Activated T-helper 9 cell treated with anti-CD3 and anti-CD28 coated beads, Interleukin-2, amount 50 U/mL, for 16 hours (primary cell): ENCODE data around the gene MLYCD.
"Not testable (repeated sequence)": the region's sequence is repeated elsewhere in the genome, so short reads cannot be mapped to it uniquely, and the experiment has no call there.

Experiments used
- DNase-seq: peaks from one replicate; pipeline ENCODE4 v3.0.0-alpha.2; 2020; ENCODE audit warnings: low read depth

The MLYCD gene

DNA sequence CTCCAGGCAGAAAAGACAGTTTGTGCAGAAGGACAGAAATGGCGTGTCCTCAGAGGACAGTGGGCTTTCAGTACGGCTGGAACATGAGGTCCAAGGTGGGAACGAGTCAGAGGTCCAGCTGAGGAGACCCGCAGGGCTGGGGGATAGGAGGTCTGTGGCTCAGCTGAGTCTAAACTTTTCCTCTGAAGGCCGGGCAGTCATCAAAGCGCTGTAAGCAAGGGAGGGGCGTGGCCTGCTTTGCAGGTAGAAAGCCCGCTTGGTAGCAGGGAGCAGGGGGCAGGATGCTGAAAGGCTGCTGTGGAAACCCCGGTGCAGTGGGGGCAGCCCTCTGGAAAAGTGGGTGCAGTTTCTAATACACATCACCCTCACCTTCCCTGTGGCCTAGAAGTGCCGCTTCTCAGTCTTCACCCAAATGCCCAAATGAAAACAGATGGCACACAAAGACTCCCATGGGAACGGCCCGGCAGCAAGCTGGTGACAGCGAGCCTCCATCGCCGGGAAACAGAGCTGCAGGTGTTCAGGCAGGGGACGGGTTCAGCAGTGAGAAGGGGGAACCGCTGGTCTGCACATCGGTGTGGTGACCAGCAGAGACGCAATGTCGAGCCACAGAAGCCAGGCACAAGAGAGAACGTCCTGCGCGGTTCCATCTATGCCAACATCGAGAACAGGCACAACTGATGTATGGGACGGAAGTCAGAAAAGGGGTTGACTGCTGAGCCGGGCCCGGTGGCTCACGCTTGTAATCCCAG, 41.9 kb downstream of the MLYCD start:
- DNase-seq = no peak

DNA sequence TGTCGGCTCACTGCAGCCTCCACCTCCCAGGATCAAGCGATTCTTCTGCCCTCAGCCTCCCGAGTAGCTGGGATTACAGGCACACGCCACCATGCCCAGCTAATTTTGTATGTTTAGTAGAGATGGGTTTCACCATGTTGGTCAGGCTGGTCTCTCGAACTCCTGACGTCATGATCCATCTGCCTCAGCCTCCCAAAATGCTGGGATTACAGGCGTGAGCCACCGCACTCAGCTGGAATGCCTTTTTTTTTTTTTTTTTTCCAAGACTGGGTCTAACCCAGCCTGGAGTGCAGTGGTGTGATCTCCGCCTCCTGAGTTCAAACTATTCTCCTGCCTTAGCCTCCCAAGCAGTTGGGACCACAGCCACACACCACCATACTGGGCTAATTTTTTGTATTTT, 42.6 kb downstream of the MLYCD start:
- not testable (repeated sequence) for DNase-seq

DNA sequence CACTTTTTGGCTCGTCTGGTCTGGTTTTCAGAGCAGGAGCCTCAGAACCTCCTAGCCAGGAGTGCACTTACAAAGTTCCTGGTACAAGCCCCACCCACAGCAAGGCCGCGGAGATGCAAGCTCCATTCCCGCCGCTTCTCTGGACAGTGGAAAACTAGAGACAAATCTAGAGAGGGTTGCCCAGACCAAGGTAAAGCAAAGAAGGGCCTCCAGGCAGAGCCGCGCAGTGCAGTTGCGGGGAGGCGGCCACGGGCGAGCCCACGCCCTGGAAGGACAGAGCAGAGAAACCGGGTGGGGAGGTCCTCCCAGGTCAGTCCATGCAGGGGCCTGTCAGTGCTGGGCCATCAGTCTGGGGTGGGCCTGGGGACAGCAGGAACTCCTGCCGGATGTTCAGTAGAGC, 43.2 kb downstream of the MLYCD start:
- DNase-seq = no peak

DNA sequence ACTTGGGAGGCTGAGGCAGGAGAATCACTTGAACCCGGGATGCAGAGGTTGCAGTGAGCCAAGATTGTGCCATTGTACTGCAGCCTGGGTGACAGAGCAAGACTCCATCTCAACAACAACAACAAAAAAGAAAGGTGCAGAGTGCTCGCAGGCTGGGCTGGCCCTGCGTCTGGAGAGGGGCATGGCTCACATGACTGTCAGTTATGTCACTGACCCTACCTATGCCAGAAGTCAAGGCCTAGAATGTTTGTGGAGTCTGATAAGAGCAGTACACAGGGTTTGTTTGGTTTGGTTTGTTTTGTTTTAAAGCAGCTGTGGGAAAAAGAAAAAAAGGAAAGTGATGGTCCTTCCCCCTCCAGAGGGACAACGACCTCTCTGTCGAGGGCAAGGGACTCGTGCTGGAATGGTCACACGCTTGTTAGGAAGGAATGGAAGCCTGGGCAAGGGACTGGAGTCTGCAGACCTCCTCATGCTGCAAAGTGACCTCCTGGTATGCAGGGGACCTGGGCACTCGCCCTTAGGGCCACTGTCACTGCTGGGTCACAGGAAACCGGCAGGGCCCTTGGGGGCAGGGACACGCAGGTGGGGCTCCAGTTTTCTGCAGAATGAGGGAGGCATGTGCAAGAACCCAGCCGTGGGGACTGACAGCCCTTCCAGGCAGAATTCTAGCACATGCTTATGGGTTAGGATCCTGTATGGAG, 44.0 kb downstream of the MLYCD start:
- no peak for DNase-seq

DNA sequence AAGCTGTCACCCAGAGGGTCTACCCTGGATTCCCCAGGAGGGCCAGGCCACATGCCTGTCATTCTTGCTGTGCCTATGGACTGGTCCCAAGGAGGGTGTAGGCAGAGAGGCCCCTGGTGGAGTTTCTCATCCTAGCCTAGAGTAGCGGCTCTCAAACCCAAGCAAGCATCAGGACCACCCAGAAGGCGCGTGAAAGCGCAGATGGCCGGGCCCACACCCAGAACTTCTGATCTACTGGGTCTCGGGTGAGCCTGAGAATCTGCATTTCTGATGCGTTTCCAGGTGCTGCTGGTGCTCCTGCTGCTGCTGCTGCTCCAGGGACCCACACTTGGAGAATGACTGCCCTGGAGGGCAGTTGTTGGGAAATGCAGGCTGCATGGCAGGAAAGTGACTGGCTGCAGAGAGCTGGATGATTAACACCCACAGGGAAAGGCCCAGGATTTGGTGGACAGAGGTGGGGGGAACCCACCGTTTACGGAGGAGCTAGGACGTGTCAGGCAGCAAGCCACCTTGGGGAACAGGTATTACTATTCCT, 44.7 kb downstream of the MLYCD start:
- no peak for DNase-seq

DNA sequence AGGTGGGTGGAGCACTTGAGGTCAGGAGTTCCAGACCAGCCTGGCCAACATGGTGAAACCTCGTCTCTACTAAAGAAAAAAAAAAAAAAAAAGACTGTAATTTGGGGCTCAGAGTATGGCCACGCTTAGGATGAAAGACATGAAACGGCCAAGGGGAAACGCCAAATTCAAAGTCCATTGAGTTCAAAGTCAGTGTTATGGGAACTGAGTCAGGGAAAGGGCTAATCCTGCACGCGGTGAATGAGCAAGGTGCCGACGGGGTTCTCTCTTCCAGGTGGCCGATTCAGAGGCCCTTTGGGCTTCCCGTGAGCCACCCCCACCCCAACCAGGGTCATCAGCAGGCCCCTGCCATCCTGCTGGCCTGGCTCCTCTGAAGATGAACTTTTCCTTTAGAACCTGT, 46.7 kb downstream of the MLYCD start:
- DNase-seq = no peak

DNA sequence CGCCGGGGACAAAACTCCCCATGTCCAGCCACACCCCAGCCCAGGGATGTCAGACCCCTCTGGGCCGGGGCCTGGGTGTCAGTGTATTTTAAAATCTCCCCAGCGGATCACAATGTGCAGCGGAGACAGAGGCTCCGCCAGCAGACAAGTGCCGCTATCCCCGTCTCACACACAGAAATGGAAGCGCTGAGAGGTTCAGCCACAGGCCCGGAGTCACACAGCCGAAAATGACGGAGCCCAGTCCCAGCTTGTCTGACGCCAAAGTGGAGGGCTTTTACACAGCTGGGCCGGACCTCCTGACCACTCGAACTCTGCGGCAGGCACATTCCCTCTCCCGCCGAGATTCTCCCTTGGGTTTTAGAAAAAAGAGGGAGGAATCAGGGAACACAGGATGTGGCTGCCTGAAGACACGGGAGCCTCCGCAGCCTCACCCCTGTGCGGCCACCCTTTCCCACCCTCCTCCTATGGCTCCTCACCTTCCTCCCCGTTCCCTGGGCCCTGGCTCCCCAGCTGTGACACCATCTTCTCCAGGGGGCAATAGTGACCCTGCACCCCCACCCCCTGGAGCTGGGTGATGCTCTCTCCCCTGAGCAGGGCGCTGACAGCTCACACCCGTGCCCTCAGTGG, 47.4 kb downstream of the MLYCD start:
- no peak for DNase-seq

DNA sequence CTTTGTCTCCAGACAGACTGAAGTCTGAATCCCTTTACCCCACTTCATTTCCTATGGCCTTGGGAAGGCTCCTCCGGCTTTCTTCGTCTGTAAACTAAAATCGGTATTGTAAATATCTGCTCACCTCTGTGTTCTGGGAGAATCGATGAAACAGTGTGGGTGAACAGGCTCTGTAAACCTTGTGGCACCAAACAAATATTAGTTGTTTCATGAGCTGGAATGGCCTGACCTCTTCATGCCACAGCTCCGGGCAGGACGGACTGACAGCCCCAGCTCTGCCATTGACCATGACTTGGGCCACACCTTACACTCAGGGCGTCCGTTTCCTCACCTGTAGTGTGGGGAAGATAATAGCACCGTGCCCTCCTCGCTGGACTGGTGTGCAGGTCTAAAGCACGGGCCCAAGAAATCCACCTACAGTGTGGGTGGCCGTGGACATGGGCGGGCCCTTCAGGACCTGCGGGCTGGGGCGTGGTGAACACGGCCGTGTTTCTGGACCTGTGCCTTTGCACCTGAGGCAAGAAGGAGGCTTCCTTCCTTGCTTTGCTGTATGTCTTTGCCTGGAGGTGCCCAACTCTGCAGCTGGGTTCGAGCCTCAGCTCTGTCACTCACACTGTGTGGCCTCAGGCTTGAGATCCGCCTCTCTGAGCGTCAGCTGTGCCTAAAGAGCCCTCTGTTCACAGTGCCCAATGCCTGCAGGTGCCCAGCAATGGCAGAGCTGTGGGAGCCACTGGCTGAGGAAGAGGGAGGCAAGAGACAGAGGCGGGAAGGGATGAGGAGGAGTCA, 48.1 kb downstream of the MLYCD start:
- DNase-seq = no peak

DNA sequence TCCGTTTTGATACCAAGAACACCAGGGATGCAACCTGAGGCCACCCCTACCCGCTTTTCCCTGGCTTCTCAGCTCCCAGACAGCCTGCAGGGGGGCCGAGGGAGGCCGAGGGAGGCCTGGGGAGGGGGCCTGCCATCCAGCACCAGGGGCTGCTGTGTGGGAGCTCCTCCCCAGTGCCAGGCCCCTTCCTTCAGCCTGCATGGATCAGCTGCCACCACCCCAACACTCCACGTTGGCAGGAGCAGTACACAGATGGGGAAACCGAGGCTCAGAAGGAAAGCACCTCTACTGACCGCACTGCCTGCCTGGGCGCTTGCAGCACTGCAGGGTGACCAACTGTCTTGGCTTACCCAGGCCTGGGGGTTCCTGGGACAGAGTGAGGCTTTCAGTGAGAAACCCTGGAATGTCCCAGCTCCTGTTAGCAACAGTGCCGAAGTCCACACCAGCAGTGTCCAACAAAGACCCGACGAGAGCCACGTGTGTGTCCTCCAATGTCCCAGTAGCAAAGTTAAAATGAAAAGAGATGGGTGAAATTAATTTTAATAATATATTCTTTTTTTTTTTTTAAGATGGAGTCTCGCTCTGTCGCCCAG, 48.8 kb downstream of the MLYCD start:
- no peak for DNase-seq

DNA sequence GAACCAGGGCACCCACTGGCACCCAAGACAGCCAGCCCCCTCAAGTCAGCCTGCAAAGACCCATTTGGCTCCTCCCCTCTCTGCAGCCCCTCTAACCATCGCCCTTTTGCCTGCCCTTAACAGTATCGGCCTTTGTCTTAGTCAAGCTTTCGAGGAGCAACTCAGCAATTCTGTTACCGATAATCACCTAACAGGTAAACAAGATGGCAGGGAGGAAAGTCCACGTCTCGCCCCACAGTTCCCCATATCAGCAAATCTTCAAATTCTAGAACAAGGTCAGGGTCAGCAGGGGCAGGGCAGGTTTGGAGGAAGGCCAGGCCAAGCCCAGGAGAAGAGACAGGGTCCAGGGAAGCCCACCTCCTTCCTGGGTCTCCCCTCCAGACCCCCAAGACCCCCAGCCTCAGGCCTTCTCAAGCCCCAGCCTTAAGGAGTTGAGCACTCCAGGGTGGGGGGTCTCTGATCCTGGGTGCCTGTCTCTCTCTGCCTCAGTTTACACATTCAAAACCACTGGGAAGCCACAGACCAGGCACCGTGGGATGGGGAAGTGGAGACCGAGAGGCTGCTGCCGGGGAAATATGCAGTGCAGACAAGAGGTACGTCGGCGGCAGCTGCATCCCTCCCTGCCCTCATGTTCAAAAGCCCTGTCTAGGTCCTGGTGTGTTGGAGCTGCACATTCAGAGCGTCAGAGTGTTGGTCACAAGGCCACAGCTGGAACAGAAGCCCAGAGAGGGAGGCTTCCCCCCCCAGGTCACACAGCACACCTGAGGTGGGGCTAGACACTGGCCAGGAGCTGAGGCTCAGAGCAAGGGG, 50.2 kb downstream of the MLYCD start:
- no peak for DNase-seq

DNA sequence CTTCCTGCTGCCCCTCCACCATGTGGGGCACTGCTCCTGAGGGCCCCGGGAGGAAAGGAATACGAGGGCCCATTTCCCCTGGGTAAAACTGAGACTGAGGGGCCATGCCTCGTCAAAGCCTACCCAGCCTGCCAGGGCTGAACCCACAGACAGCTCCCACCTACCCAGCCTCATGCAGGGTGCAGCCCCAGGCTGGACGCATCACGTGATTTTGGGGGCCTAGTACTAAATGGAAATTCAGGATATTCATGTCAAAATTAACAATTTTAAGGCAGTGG, 50.7 kb downstream of the MLYCD start:
- DNase-seq = no peak

DNA sequence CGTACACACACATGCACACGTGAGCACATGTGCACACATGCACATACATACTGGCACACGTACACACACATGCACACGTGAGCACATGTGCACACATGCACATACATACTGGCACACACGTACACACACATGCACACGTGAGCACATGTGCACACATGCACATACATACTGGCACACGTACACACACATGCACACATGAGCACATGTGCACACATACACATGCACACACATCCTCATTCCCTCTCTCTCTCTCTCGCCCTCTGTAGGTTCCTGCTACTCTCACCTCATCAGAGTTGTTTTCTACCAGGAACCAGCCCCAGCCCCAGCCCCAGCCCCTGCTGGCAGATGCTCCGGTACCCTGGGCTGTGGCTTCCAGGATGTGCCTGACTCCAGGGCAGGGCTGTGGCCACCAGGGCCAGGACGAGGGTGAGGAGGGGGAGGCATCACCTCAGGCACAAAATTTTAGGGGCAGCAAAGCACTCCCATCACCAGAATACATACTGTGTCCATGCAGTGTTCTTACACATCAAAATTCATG, 52.0 kb downstream of the MLYCD start:
- not testable (repeated sequence) for DNase-seq

DNA sequence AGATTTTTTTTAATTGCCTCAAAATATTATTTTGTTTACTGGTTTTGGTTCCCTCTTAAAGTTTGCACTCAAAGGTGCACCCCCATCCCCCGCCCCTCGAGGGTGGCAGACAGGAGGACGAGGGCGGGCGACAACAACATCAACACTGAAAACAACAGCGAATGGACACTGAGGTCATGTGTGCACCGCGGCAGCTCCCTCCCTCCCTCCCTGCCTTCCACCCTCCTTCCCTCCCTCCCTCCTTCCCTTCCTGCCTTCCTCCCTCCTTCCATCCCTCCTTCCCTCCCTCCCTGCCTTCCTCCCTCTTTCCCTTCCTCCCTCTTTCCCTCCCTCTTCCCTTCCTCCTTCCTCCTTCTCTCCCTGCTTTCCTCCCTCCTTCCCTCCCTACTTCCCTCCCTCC, 52.6 kb downstream of the MLYCD start:
- no peak for DNase-seq

DNA sequence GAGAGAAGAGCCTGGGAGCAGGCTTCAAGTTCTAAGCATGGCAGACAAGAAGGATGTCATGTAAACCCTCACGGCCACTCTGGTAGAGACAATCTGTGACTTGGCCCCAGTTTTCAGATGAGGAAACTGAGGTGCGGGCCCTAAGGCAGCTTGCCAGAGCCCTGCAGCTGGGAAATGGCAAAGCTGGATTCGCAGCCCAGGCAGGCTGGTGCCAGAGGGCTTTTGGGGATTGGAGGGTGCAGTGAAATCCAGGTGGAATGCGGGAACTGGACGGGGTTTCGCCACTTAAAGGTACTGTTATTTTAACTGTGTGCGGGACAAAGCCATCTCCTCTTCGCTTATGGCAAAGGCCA, 53.6 kb downstream of the MLYCD start:
- no peak for DNase-seq

DNA sequence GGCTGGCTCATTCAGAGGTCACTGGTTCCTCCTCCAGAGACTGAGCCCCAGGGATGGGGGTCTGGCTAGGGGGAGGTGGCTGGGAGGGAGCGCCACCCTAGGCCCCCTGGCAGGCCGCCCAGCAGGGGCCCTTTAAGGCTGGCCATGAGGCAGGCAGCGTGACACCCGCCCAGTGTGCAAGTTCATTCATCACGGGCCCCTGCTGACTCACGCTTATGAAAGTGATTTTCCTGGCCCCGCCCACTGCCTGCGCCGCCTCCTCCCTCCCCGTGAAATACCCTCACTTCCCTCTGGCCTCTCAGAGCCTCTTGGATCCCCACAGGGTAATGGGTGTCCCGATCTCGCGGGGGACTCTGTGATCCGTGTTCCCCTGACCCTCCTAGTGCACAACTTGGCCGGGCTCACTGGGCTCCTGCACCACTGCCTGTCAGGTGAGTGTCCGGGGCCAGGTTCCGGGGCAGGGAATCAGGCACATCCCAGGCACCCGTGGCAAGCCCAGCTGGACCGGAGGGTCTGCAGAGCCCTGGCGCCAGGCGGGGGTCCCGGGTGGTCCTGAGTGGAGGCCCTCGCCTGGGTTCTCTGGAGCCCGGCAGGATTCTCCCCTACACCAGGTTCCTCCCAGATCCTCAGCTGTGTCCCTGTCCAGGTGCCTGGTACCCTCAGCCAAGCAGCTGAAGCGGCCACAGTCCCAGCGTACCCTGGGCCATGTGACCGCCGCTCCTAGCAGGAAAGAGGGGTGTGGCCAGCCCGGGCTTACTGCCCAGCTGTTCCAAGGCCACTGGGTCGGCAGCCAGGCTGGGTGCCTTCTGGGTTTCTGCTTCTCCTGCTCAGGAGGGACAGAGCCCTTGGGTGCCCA, 54.3 kb downstream of the MLYCD start, which contains the start of gene OSGIN1:
TSS of gene OSGIN1 (plus strand) at position 301 of the 856 bp plus-strand sequence. CDS start 4,432 bp downstream, outside the sequence.
- peak; percentile 46 for DNase-seq

DNA sequence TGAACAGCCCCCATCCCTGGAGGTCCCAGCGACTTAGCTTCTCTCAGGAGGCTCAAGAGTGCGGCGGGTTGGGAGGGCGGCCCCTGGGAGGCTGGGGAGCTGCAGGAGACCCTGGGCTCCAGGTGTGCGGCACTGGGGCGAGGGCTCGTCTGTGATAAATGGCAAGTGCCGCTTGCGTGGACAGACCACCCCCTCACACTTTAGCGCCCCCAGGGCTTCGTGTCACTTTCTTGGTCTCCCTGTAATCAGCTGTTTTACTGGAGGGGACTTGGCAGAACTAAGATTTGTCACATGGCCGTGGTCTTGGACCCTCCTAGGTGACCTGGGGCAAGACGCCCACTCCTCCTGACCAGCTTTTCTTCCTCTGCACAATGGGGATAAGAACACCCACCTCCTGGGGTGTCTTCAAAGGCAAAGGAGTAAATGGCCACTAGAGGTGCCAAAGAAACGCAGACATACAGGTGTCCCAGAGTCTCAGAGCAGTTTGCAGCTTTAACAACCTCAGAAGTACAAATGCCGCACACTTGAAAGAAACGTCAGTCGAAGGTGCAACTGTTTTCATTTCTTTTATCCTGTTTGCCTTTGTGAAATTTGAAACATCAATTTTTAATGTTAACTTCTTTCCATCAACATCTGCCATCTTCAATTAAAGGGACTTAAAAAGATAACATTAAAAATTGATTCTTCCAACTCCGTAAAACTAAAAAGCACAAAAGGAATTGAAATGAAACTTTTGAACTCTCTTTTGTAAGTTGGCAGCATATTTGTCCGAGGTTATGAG, 55.1 kb downstream of the MLYCD start:
- DNase-seq = no peak

DNA sequence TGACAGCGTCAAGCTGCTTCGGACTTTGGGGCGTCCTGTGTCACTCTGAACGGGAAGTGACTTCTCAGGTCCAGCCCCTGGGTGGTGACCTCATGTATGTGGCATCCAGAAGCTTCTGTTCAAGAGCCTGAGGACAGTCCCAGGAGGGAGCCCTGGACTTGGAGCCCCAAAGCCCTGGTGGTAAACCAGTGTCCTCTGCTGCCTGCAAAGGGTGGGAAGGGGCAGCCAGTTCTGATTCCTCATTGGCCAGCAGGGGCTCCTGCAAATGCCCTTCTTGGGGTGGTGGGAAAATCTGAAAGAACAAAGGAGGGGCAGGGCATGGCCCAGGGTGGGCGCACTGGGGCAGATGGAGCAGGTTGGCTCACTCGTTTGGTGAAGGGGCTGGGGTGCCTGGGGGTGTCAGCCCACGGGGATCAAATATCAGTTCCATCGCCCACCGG, 55.7 kb downstream of the MLYCD start:
- no peak for DNase-seq

DNA sequence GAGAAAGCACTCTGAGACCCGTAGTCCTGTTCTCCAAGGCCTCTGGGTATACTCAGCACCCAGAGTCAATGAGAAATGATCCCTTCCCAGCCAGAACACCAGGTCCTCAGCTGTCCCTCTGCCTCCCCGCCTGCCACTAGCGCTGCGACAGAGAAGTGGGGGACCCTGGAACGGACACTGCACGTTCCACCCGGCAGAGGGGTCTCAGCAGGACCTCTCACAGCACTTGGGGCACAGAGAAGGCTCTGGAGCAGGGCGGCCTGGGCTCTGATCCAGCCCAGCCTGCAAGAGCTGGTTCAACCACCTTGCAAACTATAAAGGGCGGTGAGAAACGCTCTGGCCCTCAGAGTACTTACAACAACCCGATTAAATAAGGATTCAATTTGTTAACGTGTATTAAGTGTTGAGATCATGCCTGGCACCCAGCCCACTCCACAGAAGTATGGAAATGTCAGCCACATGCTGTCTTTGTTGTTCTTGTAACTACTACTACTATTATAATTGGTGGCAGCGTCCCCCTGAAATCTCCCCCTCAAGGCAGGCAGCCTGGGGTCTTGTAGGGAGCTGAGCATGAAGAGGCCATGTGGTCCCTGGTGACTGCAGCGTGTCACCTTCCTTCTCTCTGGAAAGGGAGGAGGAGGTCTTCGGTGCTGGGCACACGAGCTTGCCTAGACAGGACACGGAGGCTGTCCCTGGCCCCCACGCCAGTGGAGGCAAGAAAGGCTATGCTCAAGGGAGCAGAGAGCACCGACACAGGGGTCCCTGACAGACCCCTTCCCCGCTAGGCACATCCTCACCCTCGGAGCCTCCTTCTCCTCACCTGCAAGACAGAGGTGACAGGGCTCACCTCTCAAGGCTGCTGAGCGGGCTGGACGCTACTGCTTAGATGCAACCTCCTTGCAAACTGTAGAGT, 56.6 kb downstream of the MLYCD start:
- no peak for DNase-seq
